Thymus (tissue), 11 donors: ENCODE measurements around the gene CR2. TPM values are rescaled to one million over a fixed set of nuclear protein-coding genes. Genes with fewer than 3 reads are reported as not detected.

Experiments
- DNase-seq, 9 donors: peaks; one replicate each; pipeline ENCODE4 v3.0.0-alpha.2; 2013; ENCODE audit warnings: low spot score in 9 of 9, low read depth in 6 of 9, missing footprints in 1 of 9
- H3K27ac ChIP-seq, 2 donors: one replicate each; pipeline ENCODE4 v1.5.1; 2013; ENCODE audit warnings: control low read depth in 1 of 2, low read depth in 1 of 2, low read length in 1 of 2, mild to moderate bottlenecking in 1 of 2, moderate library complexity in 1 of 2
- H3K27me3 ChIP-seq, 2 donors: one replicate each; pipeline ENCODE4 v1.5.1; 2013; ENCODE audit warnings: low read length in 1 of 2; ENCODE audit not compliant: control insufficient read depth in 2 of 2, insufficient read depth in 1 of 2
- H3K36me3 ChIP-seq, 2 donors: one replicate each; pipeline ENCODE4 v1.5.1; 2013; ENCODE audit warnings: low read length in 1 of 2, mild to moderate bottlenecking in 1 of 2, moderate library complexity in 1 of 2; ENCODE audit not compliant: control insufficient read depth in 2 of 2, insufficient read depth in 2 of 2
- H3K4me1 ChIP-seq, 2 donors: one replicate each; pipeline ENCODE4 v1.5.1; 2013; ENCODE audit warnings: low read length in 2 of 2; ENCODE audit not compliant: control insufficient read depth in 2 of 2, insufficient read depth in 2 of 2
- H3K4me3 ChIP-seq, 2 donors: one replicate each; pipeline ENCODE4 v1.5.1; 2013; ENCODE audit warnings: low read length in 2 of 2, control low read depth in 1 of 2, mild to moderate bottlenecking in 1 of 2
- H3K9me3 ChIP-seq, 2 donors: one replicate each; pipeline ENCODE4 v1.5.1; 2013; ENCODE audit warnings: low read length in 1 of 2, mild to moderate bottlenecking in 1 of 2; ENCODE audit not compliant: control insufficient read depth in 2 of 2, insufficient read depth in 1 of 2
- WGBS: extraction: QIAGEN DNeasy Blood & Tissue Kit; methylation state at CpG from one replicate; pipeline ENCODE4 v1.1.7; 2013; 5-methylcytosine and 5-hydroxymethylcytosine counted together
- polyA plus RNA-seq: library from polyadenylated mRNA; stranded (reverse); fragments of 200-250 nt; gene quantifications from one replicate; pipeline ENCODE4 v1.2.3, GENCODE V29; 2013
- total RNA-seq: library from RNA; stranded (reverse); fragments of 120-200 nt; gene quantifications from one replicate; pipeline ENCODE4 v1.2.4, GENCODE V29; 2013
- donor health status: healthy.

The CR2 gene
- total and polyA plus RNA-seq, 2 donors: 4.6 to 8.5 TPM

- no peak for DNase-seq
- WGBS: 98% methylated on average over 1 of the region's 1 CpG
- H3K36me3 ChIP-seq: no peaks in the 10 kb centered on the region
- no peak overlapping the region for H3K27ac ChIP-seq
- H3K4me1 ChIP-seq: peaks cover 0 to 5% of the 10 kb centered on the region in 2 donors
- H3K9me3 ChIP-seq: peaks cover 0 to 3% of the 10 kb centered on the region in 2 donors
- H3K27me3 ChIP-seq: no peaks in the 10 kb centered on the region
- H3K4me3 ChIP-seq: no peak overlapping the region
These were observed 34.0 kb upstream of the CR2 start for GRCh38 chr1:207420109-207420508.

GRCh38 chr1:207421078-207421477 is 33.0 kb upstream of the CR2 start:
- Histone ChIP-seq H3K27ac (no peak overlapping the region), H3K4me1 (no peaks in the 10 kb centered on the region), H3K27me3 (no peaks in the 10 kb centered on the region), H3K9me3 (peaks cover 0 to 3% of the 10 kb centered on the region in 2 donors), H3K4me3 (no peak overlapping the region), H3K36me3 (no peaks in the 10 kb centered on the region)
- DNase-seq: no peak
- 98% methylated on average over 9 of the region's 9 CpGs for WGBS

- no peak overlapping the region for H3K27ac ChIP-seq
These were observed 30.4 kb upstream of the CR2 start for GRCh38 chr1:207423560-207424292.

GRCh38 chr1:207424570-207425131 is 29.5 kb upstream of the CR2 start:
- Histone ChIP-seq H3K4me1 (no peaks in the 10 kb centered on the region), H3K27me3 (no peaks in the 10 kb centered on the region), H3K4me3 (no peak overlapping the region), H3K27ac (no peak overlapping the region), H3K36me3 (no peaks in the 10 kb centered on the region), H3K9me3 (peaks cover 0 to 3% of the 10 kb centered on the region in 2 donors)
- DNase-seq: no peak
- WGBS: 87% methylated on average over 17 of the region's 17 CpGs

More at GRCh38 chr1:207423560-207424292, 30.4 kb upstream of the CR2 start:
- 89% methylated on average over 28 of the region's 28 CpGs for WGBS
- H3K9me3 ChIP-seq: peaks cover 0 to 3% of the 10 kb centered on the region in 2 donors
- H3K36me3 ChIP-seq: no peaks in the 10 kb centered on the region
- no peak for DNase-seq
- no peaks in the 10 kb centered on the region for H3K4me1 ChIP-seq
- H3K27me3 ChIP-seq: no peaks in the 10 kb centered on the region
- no peak overlapping the region for H3K4me3 ChIP-seq

GRCh38 chr1:207427832-207428585 is 26.1 kb upstream of the CR2 start:
- Histone ChIP-seq H3K4me3 (no peak overlapping the region), H3K27me3 (no peaks in the 10 kb centered on the region), H3K36me3 (no peaks in the 10 kb centered on the region), H3K4me1 (no peaks in the 10 kb centered on the region), H3K27ac (no peak overlapping the region), H3K9me3 (peaks cover 0 to 3% of the 10 kb centered on the region in 2 donors)
- WGBS: 88% methylated on average over 1 of the region's 1 CpG
- DNase-seq: no peak

GRCh38 chr1:207428783-207429182 is 25.3 kb upstream of the CR2 start:
- no peaks in the 10 kb centered on the region for H3K4me1 ChIP-seq
- 95% methylated on average over 2 of the region's 2 CpGs for WGBS
- DNase-seq: no peak
- peaks cover 0 to 3% of the 10 kb centered on the region in 2 donors for H3K9me3 ChIP-seq
- H3K4me3 ChIP-seq: no peak overlapping the region
- H3K27me3 ChIP-seq: no peaks in the 10 kb centered on the region
- H3K27ac ChIP-seq: no peak overlapping the region
- no peaks in the 10 kb centered on the region for H3K36me3 ChIP-seq

GRCh38 chr1:207429963-207430362 is 24.2 kb upstream of the CR2 start:
- no peaks in the 10 kb centered on the region for H3K27me3 ChIP-seq
- no peaks in the 10 kb centered on the region for H3K4me1 ChIP-seq
- H3K4me3 ChIP-seq: no peak overlapping the region
- H3K9me3 ChIP-seq: no peaks in the 10 kb centered on the region
- H3K36me3 ChIP-seq: no peaks in the 10 kb centered on the region
- DNase-seq: no peak
- no peak overlapping the region for H3K27ac ChIP-seq
- 39% methylated on average over 2 of the region's 2 CpGs for WGBS

- DNase-seq: no peak
- 52% methylated on average over 1 of the region's 1 CpG for WGBS
- Histone ChIP-seq H3K4me3 (no peak overlapping the region), H3K36me3 (no peaks in the 10 kb centered on the region), H3K9me3 (no peaks in the 10 kb centered on the region), H3K4me1 (no peaks in the 10 kb centered on the region), H3K27me3 (no peaks in the 10 kb centered on the region), H3K27ac (no peak overlapping the region)
These were observed 23.5 kb upstream of the CR2 start for GRCh38 chr1:207430602-207431001.

GRCh38 chr1:207431508-207431907 is 22.6 kb upstream of the CR2 start:
- WGBS: 96% methylated on average over 2 of the region's 2 CpGs
- Histone ChIP-seq H3K36me3 (no peaks in the 10 kb centered on the region), H3K4me1 (no peaks in the 10 kb centered on the region), H3K4me3 (no peak overlapping the region), H3K27ac (no peak overlapping the region), H3K27me3 (no peaks in the 10 kb centered on the region), H3K9me3 (no peaks in the 10 kb centered on the region)
- DNase-seq: no peak
